ENCODE measurements around the gene TIGD6.

- no peak for TF ChIP-seq CEBPB (IDR thresholded peaks at IDR 0.05; ENCODE audit: borderline replicate concordance in 1 of 2, low read depth in 2 of 2, low read length in 2 of 2)
- TF ChIP-seq, protein P1, sequence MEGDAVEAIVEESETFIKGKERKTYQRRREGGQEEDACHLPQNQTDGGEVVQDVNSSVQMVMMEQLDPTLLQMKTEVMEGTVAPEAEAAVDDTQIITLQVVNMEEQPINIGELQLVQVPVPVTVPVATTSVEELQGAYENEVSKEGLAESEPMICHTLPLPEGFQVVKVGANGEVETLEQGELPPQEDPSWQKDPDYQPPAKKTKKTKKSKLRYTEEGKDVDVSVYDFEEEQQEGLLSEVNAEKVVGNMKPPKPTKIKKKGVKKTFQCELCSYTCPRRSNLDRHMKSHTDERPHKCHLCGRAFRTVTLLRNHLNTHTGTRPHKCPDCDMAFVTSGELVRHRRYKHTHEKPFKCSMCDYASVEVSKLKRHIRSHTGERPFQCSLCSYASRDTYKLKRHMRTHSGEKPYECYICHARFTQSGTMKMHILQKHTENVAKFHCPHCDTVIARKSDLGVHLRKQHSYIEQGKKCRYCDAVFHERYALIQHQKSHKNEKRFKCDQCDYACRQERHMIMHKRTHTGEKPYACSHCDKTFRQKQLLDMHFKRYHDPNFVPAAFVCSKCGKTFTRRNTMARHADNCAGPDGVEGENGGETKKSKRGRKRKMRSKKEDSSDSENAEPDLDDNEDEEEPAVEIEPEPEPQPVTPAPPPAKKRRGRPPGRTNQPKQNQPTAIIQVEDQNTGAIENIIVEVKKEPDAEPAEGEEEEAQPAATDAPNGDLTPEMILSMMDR (IDR thresholded peaks at IDR 0.05 in 2 of 3, conservative IDR thresholded peaks at IDR 0.05 in 1 of 3; ENCODE audit: control insufficient read depth in 2 of 3, extremely low read depth in 1 of 3, insufficient read depth in 1 of 3, low read depth in 3 of 3, low read length in 3 of 3) = no peak
- TF ChIP-seq, protein P2, sequence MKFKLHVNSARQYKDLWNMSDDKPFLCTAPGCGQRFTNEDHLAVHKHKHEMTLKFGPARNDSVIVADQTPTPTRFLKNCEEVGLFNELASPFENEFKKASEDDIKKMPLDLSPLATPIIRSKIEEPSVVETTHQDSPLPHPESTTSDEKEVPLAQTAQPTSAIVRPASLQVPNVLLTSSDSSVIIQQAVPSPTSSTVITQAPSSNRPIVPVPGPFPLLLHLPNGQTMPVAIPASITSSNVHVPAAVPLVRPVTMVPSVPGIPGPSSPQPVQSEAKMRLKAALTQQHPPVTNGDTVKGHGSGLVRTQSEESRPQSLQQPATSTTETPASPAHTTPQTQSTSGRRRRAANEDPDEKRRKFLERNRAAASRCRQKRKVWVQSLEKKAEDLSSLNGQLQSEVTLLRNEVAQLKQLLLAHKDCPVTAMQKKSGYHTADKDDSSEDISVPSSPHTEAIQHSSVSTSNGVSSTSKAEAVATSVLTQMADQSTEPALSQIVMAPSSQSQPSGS (IDR thresholded peaks at IDR 0.05; ENCODE audit: low read length) = no peak
- TF ChIP-seq POLR2A (IDR thresholded peaks at IDR 0.05; ENCODE audit: low read depth, low read length) = no peak
- TF ChIP-seq EZH2 (IDR thresholded peaks at IDR 0.05; ENCODE audit: borderline replicate concordance, control insufficient read depth, low read depth, low read length) = no peak
Measured at GRCh38 chr5:149951138-149951749, 49.2 kb downstream of the TIGD6 start.

Data from GM12878 (cell line).